PC-3 (cell line): ENCODE data around the gene ZNF830. TPM values are rescaled to one million over a fixed set of nuclear protein-coding genes. Genes with fewer than 3 reads are reported as not detected.

ENCODE experiments used
- ATAC-seq: fragments of 200-7000 bp; cut with Tn5 transposase; 2 replicates; pipeline ENCODE4 v1.9.1; 2020; ENCODE audit warnings: mild to moderate bottlenecking, moderate library complexity
- BruUV-seq: library from RNA; stranded (reverse); fragments of 400-500 nt; replicated peaks from 2 replicates; lab custom pipeline; 2021; lab: Mats Ljungman, UMichigan
- CTCF ChIA-PET: fragments of 300-600 bp; sonication (Branson Sonifier 250); formaldehyde crosslinking; loops from one replicate; lab custom pipeline; 2022; ENCODE audit warnings: antibody characterized with exemption; lab: Charles Lee
- POLR2A ChIA-PET: fragments of 300-600 bp; sonication (Branson Sonifier 250); formaldehyde crosslinking; loops from one replicate; lab custom pipeline; 2022; ENCODE audit warnings: antibody characterized with exemption; ENCODE audit not compliant: unreplicated experiment; lab: Charles Lee
- DNase-seq: peaks from one replicate; pipeline ENCODE4 v3.0.0-alpha.2; 2015
- H2AFZ ChIP-seq: fragments of 300-600 bp; sonication (generic); 2 replicates; pipeline ENCODE4 v1.6.0; 2016; ENCODE audit warnings: antibody characterized with exemption, low read length
- H3F3A ChIP-seq: fragments of 300-600 bp; sonication (generic); one replicate; pipeline ENCODE4 v1.6.0; 2017; ENCODE audit warnings: antibody characterized with exemption, low read length, control low read depth, mild to moderate bottlenecking; ENCODE audit not compliant: unreplicated experiment
- H3K27ac ChIP-seq: fragments of 300-600 bp; sonication (generic); 2 replicates; pipeline ENCODE4 v1.5.1; 2016; ENCODE audit warnings: mild to moderate bottlenecking, low read length
- H3K27me3 ChIP-seq: fragments of 300-600 bp; sonication (generic); 2 replicates; pipeline ENCODE4 v1.6.1; 2016; ENCODE audit warnings: low read length, mixed read lengths
- H3K36me3 ChIP-seq: fragments of 300-600 bp; sonication (generic); 2 replicates; pipeline ENCODE4 v1.6.1; 2016; ENCODE audit warnings: low read depth, mixed run types, low read length, mixed read lengths
- H3K4me1 ChIP-seq: fragments of 300-600 bp; sonication (generic); 2 replicates; pipeline ENCODE4 v1.5.1; 2016; ENCODE audit warnings: low read length; ENCODE audit not compliant: insufficient read depth
- H3K4me2 ChIP-seq: fragments of 300-600 bp; sonication (generic); 2 replicates; pipeline ENCODE4 v1.6.0; 2016; ENCODE audit warnings: low read length
- H3K4me3 ChIP-seq: fragments of 300-600 bp; sonication (generic); 2 replicates; pipeline ENCODE4 v1.5.1; 2016; ENCODE audit warnings: mild to moderate bottlenecking, low read length, mixed read lengths
- H3K79me2 ChIP-seq: fragments of 300-600 bp; sonication (generic); 2 replicates; pipeline ENCODE4 v1.6.1; 2017; ENCODE audit warnings: low read length, mixed read lengths
- H3K9ac ChIP-seq: fragments of 300-600 bp; sonication (generic); 2 replicates; pipeline ENCODE4 v1.6.0; 2016; ENCODE audit warnings: mild to moderate bottlenecking, low read length
- H3K9me2 ChIP-seq: fragments of 300-600 bp; sonication (generic); replicated peaks from 2 replicates; pipeline ENCODE4 v1.6.1; 2016; ENCODE audit warnings: mixed run types, low read length, mixed read lengths
- H3K9me3 ChIP-seq: fragments of 300-600 bp; sonication (generic); 2 replicates; pipeline ENCODE4 v1.6.1; 2016; ENCODE audit warnings: low read length, mixed read lengths
- H4K20me1 ChIP-seq: fragments of 300-600 bp; sonication (generic); 2 replicates; pipeline ENCODE4 v1.6.1; 2016; ENCODE audit warnings: low read length, mixed read lengths
- EZH2 ChIP-seq: fragments of 300-600 bp; sonication (generic); IDR thresholded peaks from one replicate; pipeline ENCODE4 v1.6.1; 2017; ENCODE audit warnings: antibody characterized with exemption, mild to moderate bottlenecking, low read length; ENCODE audit not compliant: unreplicated experiment
- EZH2phosphoT487 ChIP-seq: fragments of 300-600 bp; sonication (generic); IDR thresholded peaks from 2 replicates; pipeline ENCODE4 v1.6.1; 2018; ENCODE audit warnings: mild to moderate bottlenecking, antibody characterized with exemption, low read length, borderline replicate concordance
- intact Hi-C: fragments of 100-400 bp; cut with micrococcal nuclease; formaldehyde crosslinking; loops from 2 replicates; pipeline ENCODE4 v1.9.0; 2023
- total RNA-seq: library from RNA; depleted of rRNA; stranded (reverse); fragments of >200 nt; gene quantifications from 2 replicates; pipeline ENCODE4 v1.2.3, GENCODE V29; 2014
- TF ChIP-seq, protein P1 (sequence below): fragments of 300-600 bp; sonication (generic); conservative IDR thresholded peaks from 2 replicates; pipeline ENCODE4 v1.5.1; 2017; ENCODE audit warnings: antibody characterized with exemption, low read depth, mild to moderate bottlenecking, low read length

Gene ZNF830
- total RNA-seq, 1 experiment from 2014 or later = 5.0 TPM

DNA sequence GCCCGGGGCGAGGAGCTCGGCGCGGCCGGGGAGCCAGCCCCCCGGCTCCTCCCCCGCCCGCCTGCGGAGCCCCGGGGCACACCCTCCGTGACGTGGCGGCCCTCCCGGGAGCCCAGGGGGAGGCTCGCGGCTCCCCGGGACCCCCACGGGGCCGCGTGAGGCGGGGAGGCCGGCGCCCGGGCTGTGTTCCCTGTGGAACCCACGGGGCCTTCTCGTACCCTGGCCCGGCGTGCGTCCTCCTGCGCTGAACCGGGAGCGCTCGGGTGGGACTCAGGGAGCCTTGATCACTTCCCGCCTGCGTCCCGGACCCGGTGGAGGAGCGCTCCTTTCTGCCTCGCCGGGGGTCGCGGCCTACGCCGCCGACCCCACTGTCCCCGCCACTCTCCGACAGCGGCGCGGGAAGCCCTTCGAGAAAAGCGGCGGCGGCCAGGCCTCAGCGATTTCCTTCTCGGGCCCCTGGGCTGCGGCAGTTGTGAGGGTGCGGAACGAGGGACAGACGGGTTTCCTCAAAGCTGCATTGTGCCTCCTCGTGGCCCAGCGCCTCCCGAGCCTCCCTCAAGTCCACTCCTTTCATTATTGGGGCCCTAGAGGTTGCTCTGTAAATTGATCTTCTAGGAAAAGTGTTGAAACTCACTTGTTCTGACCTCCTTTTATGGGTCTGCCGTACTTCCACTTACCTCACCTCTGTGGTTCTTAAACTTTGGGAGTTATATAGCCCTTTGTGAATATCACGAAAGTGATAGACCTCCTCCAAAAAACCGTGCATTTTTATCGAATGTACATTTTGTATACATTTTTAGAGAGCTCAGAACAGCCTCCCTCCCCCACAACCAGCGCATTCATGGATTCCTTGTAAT, 19.6 kb downstream of the ZNF830 start:
- peak; percentile 84 for ATAC-seq
- H3F3A ChIP-seq = no peaks in the 10 kb centered on the region
- POLR2A ChIA-PET = interaction anchor here (0.6 kb wide), 1 partner anchor 29 kb away, joined by 3 read pairs; no protein-coding TSS in a partner anchor
- peaks cover 19% of the 10 kb centered on the region for H3K4me1 ChIP-seq
- CTCF ChIA-PET = interaction anchor here (0.5 kb wide), 1 partner anchor 257 kb away, joined by 3 read pairs; no protein-coding TSS in a partner anchor
- H3K9me3 ChIP-seq = no peaks in the 10 kb centered on the region
- no peaks in the 10 kb centered on the region for H4K20me1 ChIP-seq
- intact Hi-C loops = loop anchor here (5.0 kb wide), 1 partner anchor 136 kb away; the partner anchor contains the start of gene RAD51D
- TSS peak; percentile 64 for BruUV-seq
- peak; percentile 60 for DNase-seq
- no peaks in the 10 kb centered on the region for H3K9me2 ChIP-seq
- H3K4me3 ChIP-seq = peak overlapping the region; percentile 91
- H3K27me3 ChIP-seq = no peaks in the 10 kb centered on the region
- H3K27ac ChIP-seq = peak overlapping the region; percentile 89
- TF ChIP-seq, protein P1, sequence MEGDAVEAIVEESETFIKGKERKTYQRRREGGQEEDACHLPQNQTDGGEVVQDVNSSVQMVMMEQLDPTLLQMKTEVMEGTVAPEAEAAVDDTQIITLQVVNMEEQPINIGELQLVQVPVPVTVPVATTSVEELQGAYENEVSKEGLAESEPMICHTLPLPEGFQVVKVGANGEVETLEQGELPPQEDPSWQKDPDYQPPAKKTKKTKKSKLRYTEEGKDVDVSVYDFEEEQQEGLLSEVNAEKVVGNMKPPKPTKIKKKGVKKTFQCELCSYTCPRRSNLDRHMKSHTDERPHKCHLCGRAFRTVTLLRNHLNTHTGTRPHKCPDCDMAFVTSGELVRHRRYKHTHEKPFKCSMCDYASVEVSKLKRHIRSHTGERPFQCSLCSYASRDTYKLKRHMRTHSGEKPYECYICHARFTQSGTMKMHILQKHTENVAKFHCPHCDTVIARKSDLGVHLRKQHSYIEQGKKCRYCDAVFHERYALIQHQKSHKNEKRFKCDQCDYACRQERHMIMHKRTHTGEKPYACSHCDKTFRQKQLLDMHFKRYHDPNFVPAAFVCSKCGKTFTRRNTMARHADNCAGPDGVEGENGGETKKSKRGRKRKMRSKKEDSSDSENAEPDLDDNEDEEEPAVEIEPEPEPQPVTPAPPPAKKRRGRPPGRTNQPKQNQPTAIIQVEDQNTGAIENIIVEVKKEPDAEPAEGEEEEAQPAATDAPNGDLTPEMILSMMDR = peak; percentile 51; the same call in 1 of the 2 replicates
- TF ChIP-seq EZH2 (no peak), EZH2phosphoT487 (no peak)
- H2AFZ ChIP-seq = peak overlapping the region; percentile 89
- peaks cover 37% of the 10 kb centered on the region for H3K79me2 ChIP-seq
- H3K9ac ChIP-seq = peak overlapping the region; percentile 99
- peak overlapping the region; percentile 96 for H3K4me2 ChIP-seq
- H3K36me3 ChIP-seq = peaks cover 3% of the 10 kb centered on the region

DNA sequence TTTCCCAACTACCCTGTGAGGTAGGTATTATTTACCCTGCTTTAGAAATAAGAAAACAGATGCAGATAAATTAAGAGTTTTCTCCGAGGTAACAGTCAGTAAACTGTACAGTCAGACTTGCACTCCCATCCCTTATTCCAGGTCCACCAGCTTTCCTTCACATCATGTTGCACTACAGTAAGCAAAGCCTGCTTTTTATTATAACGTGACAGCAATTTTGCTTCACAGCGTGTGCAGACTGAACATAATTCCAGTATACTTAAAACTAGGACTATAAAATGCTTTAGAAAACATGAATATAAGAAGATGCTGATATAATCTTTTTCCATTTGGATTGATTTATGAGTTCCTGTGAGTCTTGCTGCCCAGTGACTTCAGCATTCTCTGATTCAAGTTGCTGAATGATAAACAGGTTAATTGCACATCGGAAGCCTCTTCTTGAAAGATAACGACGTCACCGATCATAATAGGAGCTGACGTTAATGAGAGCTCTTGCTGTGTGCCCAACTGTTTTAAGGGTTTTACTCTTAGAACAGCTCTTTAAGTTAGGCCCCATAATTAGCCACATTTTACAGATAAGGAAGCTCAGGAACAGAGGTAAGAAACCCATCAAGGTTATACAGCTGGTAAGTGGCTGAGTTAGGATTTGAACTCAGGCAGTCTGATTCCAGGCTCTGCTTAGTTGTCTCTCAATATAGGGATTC, 20.4 kb downstream of the ZNF830 start:
- H4K20me1 ChIP-seq = no peaks in the 10 kb centered on the region
- H3K4me3 ChIP-seq = peak overlapping the region; percentile 91
- H3K9me3 ChIP-seq = no peaks in the 10 kb centered on the region
- ChIA-PET CTCF (no interaction called here), POLR2A (interaction anchor here (0.6 kb wide), 1 partner anchor 30 kb away, joined by 3 read pairs; no protein-coding TSS in a partner anchor)
- intact Hi-C loops = loop anchor here (5.0 kb wide), 1 partner anchor 136 kb away; the partner anchor contains the start of gene RAD51D
- DNase-seq (no peak), ATAC-seq (no peak)
- H3K27me3 ChIP-seq = no peaks in the 10 kb centered on the region
- H3F3A ChIP-seq = no peaks in the 10 kb centered on the region
- peak overlapping the region; percentile 96 for H3K4me2 ChIP-seq
- H2AFZ ChIP-seq = peak overlapping the region; percentile 89; the same call in 1 of the 2 replicates
- peaks cover 37% of the 10 kb centered on the region for H3K79me2 ChIP-seq
- no peaks in the 10 kb centered on the region for H3K9me2 ChIP-seq
- H3K9ac ChIP-seq = peak overlapping the region; percentile 99
- BruUV-seq = no TSS peak
- H3K36me3 ChIP-seq = peaks cover 3% of the 10 kb centered on the region
- TF ChIP-seq, protein P1 = no peak
- TF ChIP-seq EZH2phosphoT487 (no peak), EZH2 (no peak)
- peaks cover 19% of the 10 kb centered on the region for H3K4me1 ChIP-seq
- peak overlapping the region; percentile 89 for H3K27ac ChIP-seq
